PC-3 (cell line): ENCODE results near the gene MPG. TPM values are rescaled to one million over a fixed set of nuclear protein-coding genes. Genes with fewer than 3 reads are reported as not detected.

Source experiments
- ATAC-seq: fragments of 200-7000 bp; cut with Tn5 transposase; 2 replicates; pipeline ENCODE4 v1.9.1; 2020; ENCODE audit warnings: mild to moderate bottlenecking, moderate library complexity
- BruUV-seq: library from RNA; stranded (reverse); fragments of 400-500 nt; replicated peaks from 2 replicates; lab custom pipeline; 2021; lab: Mats Ljungman, UMichigan
- CTCF ChIA-PET: fragments of 300-600 bp; sonication (Branson Sonifier 250); formaldehyde crosslinking; loops from one replicate; lab custom pipeline; 2022; ENCODE audit warnings: antibody characterized with exemption; lab: Charles Lee
- POLR2A ChIA-PET: fragments of 300-600 bp; sonication (Branson Sonifier 250); formaldehyde crosslinking; loops from one replicate; lab custom pipeline; 2022; ENCODE audit warnings: antibody characterized with exemption; ENCODE audit not compliant: unreplicated experiment; lab: Charles Lee
- DNase-seq: peaks from one replicate; pipeline ENCODE4 v3.0.0-alpha.2; 2015
- H2AFZ ChIP-seq: fragments of 300-600 bp; sonication (generic); 2 replicates; pipeline ENCODE4 v1.6.0; 2016; ENCODE audit warnings: antibody characterized with exemption, low read length
- H3F3A ChIP-seq: fragments of 300-600 bp; sonication (generic); one replicate; pipeline ENCODE4 v1.6.0; 2017; ENCODE audit warnings: antibody characterized with exemption, low read length, control low read depth, mild to moderate bottlenecking; ENCODE audit not compliant: unreplicated experiment
- H3K27ac ChIP-seq: fragments of 300-600 bp; sonication (generic); 2 replicates; pipeline ENCODE4 v1.5.1; 2016; ENCODE audit warnings: mild to moderate bottlenecking, low read length
- H3K27me3 ChIP-seq: fragments of 300-600 bp; sonication (generic); 2 replicates; pipeline ENCODE4 v1.6.1; 2016; ENCODE audit warnings: low read length, mixed read lengths
- H3K36me3 ChIP-seq: fragments of 300-600 bp; sonication (generic); 2 replicates; pipeline ENCODE4 v1.6.1; 2016; ENCODE audit warnings: low read depth, mixed run types, low read length, mixed read lengths
- H3K4me1 ChIP-seq: fragments of 300-600 bp; sonication (generic); 2 replicates; pipeline ENCODE4 v1.5.1; 2016; ENCODE audit warnings: low read length; ENCODE audit not compliant: insufficient read depth
- H3K4me2 ChIP-seq: fragments of 300-600 bp; sonication (generic); 2 replicates; pipeline ENCODE4 v1.6.0; 2016; ENCODE audit warnings: low read length
- H3K4me3 ChIP-seq: fragments of 300-600 bp; sonication (generic); 2 replicates; pipeline ENCODE4 v1.5.1; 2016; ENCODE audit warnings: mild to moderate bottlenecking, low read length, mixed read lengths
- H3K79me2 ChIP-seq: fragments of 300-600 bp; sonication (generic); 2 replicates; pipeline ENCODE4 v1.6.1; 2017; ENCODE audit warnings: low read length, mixed read lengths
- H3K9ac ChIP-seq: fragments of 300-600 bp; sonication (generic); 2 replicates; pipeline ENCODE4 v1.6.0; 2016; ENCODE audit warnings: mild to moderate bottlenecking, low read length
- H3K9me2 ChIP-seq: fragments of 300-600 bp; sonication (generic); replicated peaks from 2 replicates; pipeline ENCODE4 v1.6.1; 2016; ENCODE audit warnings: mixed run types, low read length, mixed read lengths
- H3K9me3 ChIP-seq: fragments of 300-600 bp; sonication (generic); 2 replicates; pipeline ENCODE4 v1.6.1; 2016; ENCODE audit warnings: low read length, mixed read lengths
- H4K20me1 ChIP-seq: fragments of 300-600 bp; sonication (generic); 2 replicates; pipeline ENCODE4 v1.6.1; 2016; ENCODE audit warnings: low read length, mixed read lengths
- CTCF ChIP-seq: fragments of 300-600 bp; sonication (generic); conservative IDR thresholded peaks from 2 replicates; pipeline ENCODE4 v1.5.1; 2017; ENCODE audit warnings: antibody characterized with exemption, low read depth, mild to moderate bottlenecking, low read length
- EZH2 ChIP-seq: fragments of 300-600 bp; sonication (generic); IDR thresholded peaks from one replicate; pipeline ENCODE4 v1.6.1; 2017; ENCODE audit warnings: antibody characterized with exemption, mild to moderate bottlenecking, low read length; ENCODE audit not compliant: unreplicated experiment
- EZH2phosphoT487 ChIP-seq: fragments of 300-600 bp; sonication (generic); IDR thresholded peaks from 2 replicates; pipeline ENCODE4 v1.6.1; 2018; ENCODE audit warnings: mild to moderate bottlenecking, antibody characterized with exemption, low read length, borderline replicate concordance
- intact Hi-C: fragments of 100-400 bp; cut with micrococcal nuclease; formaldehyde crosslinking; loops from 2 replicates; pipeline ENCODE4 v1.9.0; 2023
- total RNA-seq: library from RNA; depleted of rRNA; stranded (reverse); fragments of >200 nt; gene quantifications from 2 replicates; pipeline ENCODE4 v1.2.3, GENCODE V29; 2014; rRNA removed

MPG gene
- total RNA-seq, 1 experiment from 2014 or later = 147 TPM

GRCh38 chr16:133716-134115 lies 55.7 kb downstream of the MPG start:
- Histone ChIP-seq H3K9me3 (no peaks in the 10 kb centered on the region), H4K20me1 (no peaks in the 10 kb centered on the region), H3K4me1 (no peaks in the 10 kb centered on the region), H3F3A (no peaks in the 10 kb centered on the region), H3K4me3 (no peak overlapping the region), H3K79me2 (peaks cover 75% of the 10 kb centered on the region), H2AFZ (no peak overlapping the region), H3K27me3 (no peaks in the 10 kb centered on the region), H3K36me3 (no peaks in the 10 kb centered on the region), H3K4me2 (no peak overlapping the region), H3K27ac (no peak overlapping the region), H3K9me2 (no peaks in the 10 kb centered on the region), H3K9ac (no peak overlapping the region)
- POLR2A ChIA-PET = no interaction called here
- BruUV-seq = no TSS peak
- ATAC-seq (no peak), DNase-seq (no peak)
- intact Hi-C loops = no loop called here
- TF ChIP-seq EZH2 (no peak), EZH2phosphoT487 (no peak), CTCF (no peak)
- CTCF ChIA-PET = no interaction called here

Other genes with a start within 250 kb of the MPG start
- 20.3 and 30.2 TPM in 2 replicates for gene POLR3K, start 24.6 kb upstream of the MPG start, total RNA-seq
- gene SNRNP25, start 24.4 kb upstream of the MPG start, total RNA-seq = 45.8 and 62.2 TPM in 2 replicates
- 23.3 and 26.3 TPM in 2 replicates for gene RHBDF1, start 5.6 kb upstream of the MPG start, total RNA-seq
- gene NPRL3, start 60.4 kb downstream of the MPG start, total RNA-seq = 14.9 and 22.2 TPM in 2 replicates
- gene HBZ, start 74.4 kb downstream of the MPG start, total RNA-seq = not detected in 2 replicates
- not detected in 2 replicates for gene HBM, start 87.8 kb downstream of the MPG start, total RNA-seq
- not detected in 2 replicates for gene HBA2, start 94.7 kb downstream of the MPG start, total RNA-seq
- gene HBA1, start 98.5 kb downstream of the MPG start, total RNA-seq = not detected in 2 replicates
- gene HBQ1, start 102.2 kb downstream of the MPG start, total RNA-seq = not detected in 2 replicates
- 46.0 and 61.9 TPM in 2 replicates for gene LUC7L, start 151.2 kb downstream of the MPG start, total RNA-seq
- gene FAM234A, start 156.6 kb downstream of the MPG start, total RNA-seq = 31.4 and 38.0 TPM in 2 replicates
- 1.2 and 1.5 TPM in 2 replicates for gene RGS11, start 197.7 kb downstream of the MPG start, total RNA-seq
- 0.35 TPM in 1 of 2 replicates, not detected in the other for gene ARHGDIG, start 202.4 kb downstream of the MPG start, total RNA-seq
- not detected in 2 replicates for gene PDIA2, start 204.9 kb downstream of the MPG start, total RNA-seq